ENCODE results near the gene RANGAP1.

Gene RANGAP1

GRCh38 chr22:41327124-41327523 is 41.1 kb upstream of the RANGAP1 start:
- no peak overlapping the region for H3K27ac ChIP-seq

GRCh38 chr22:41324821-41325528 is 39.0 kb upstream of the RANGAP1 start:
- TF ChIP-seq CTCF (conservative IDR thresholded peaks at IDR 0.05), result no peak
- no peak overlapping the region for H3K27ac ChIP-seq

More at GRCh38 chr22:41327124-41327523, 41.1 kb upstream of the RANGAP1 start:
- no peak for TF ChIP-seq CTCF (conservative IDR thresholded peaks at IDR 0.05)

GRCh38 chr22:41320416-41321240 is 34.6 kb upstream of the RANGAP1 start:
- no peak overlapping the region for H3K27ac ChIP-seq
- TF ChIP-seq CTCF (conservative IDR thresholded peaks at IDR 0.05), result no peak

- H3K27ac ChIP-seq, result peak overlapping the region; percentile 72
- no peak for TF ChIP-seq CTCF (conservative IDR thresholded peaks at IDR 0.05)
Observed at GRCh38 chr22:41315586-41315985, 29.6 kb upstream of the RANGAP1 start.

GRCh38 chr22:41314821-41315220 is 28.8 kb upstream of the RANGAP1 start:
- peak overlapping the region; percentile 72 for H3K27ac ChIP-seq
- TF ChIP-seq CTCF (conservative IDR thresholded peaks at IDR 0.05), result no peak

- no peak for TF ChIP-seq CTCF (conservative IDR thresholded peaks at IDR 0.05)
- no peak overlapping the region for H3K27ac ChIP-seq
Observed at GRCh38 chr22:41311487-41311886, 25.5 kb upstream of the RANGAP1 start.

- no peak for TF ChIP-seq CTCF (conservative IDR thresholded peaks at IDR 0.05)
- H3K27ac ChIP-seq, result no peak overlapping the region
Observed at GRCh38 chr22:41310336-41310735, 24.3 kb upstream of the RANGAP1 start.
